ENCODE results near the gene PRR36. TPM values are rescaled to one million over a fixed set of nuclear protein-coding genes. Genes with fewer than 3 reads are reported as not detected.
A peak's percentile ranks its signal among the peaks of the same experiment; 100 is the strongest.
"Not testable (repeated sequence)": the region's sequence is repeated elsewhere in the genome, so short reads cannot be mapped to it uniquely, and the experiment has no call there.

Gene PRR36
- total RNA-seq, 1 donor from 2014 or later = 0.15 TPM

DNA sequence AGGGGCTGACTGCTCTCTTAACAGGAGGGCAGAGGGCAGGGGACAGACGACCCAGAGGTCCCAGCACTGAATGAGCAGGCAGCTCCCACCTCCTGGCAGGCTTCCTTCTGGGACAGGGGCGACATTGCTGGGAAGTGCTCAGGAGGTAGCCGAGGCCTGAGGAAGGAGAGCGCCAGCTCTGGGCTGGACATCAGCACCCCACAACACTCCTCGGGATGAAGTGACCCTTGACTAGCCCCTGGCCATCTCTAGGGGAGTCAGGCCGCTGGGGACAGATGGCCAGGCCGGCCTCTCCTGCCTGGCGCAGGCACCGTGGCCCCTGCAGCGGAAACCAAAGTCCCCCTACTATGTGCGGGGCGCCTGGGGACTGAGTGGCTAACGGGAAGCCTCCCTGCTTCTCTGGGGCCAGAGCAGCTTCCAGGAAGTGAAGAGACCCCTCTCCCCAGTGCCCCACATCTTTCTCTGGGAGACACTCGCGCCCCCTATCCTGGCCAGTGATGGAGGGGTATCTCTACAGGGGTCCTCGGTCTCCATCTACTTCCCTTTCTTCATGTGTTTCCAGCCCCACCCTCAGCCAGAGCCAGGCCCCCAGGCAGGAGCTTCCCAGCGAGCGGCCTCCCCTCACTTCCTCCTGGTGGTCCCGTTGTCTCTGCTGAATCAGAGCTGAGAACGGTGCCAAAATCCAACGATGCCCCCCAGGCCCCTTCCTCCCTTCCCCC, 10.1 kb downstream of the PRR36 start:
- ATAC-seq = no peak
- no peak for DNase-seq
- intact Hi-C loops (cut with micrococcal nuclease) = no loop called here

DNA sequence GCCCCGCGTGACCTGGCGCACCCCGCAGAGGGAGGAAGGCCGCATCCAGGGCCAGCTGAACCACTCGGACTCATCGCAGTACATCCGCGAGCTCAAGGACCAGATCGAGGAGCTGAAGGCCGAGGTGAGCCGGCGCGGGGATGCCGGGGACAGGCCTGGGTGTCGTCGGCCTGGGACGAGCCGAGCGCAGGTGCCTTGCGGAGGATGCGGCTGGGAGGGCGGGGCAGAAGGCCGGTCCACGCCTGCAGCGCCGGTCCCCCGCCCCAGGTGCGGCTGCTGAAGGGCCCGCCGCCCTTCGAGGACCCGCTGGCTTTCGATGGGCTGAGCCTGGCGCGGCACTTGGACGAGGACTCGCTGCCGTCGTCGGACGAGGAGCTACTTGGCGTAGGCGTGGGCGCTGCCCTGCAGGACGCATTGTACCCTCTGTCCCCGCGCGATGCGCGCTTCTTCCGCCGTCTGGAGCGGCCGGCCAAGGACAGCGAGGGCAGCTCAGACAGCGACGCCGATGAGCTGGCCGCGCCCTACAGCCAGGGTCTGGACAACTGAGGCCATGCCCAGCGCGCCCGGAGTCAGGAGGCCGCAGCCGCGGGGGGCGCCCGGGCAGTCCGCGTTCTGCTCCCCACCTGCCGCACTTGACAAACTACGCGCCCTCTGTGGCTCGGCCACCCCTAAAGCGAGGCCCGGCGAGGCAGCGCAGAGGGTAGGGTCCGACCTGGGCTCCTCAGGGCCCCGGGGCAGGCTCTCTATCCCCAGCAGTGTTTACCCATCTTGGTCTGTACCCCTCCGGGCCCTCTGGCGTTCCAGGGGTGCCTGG, 10.8 kb downstream of the PRR36 start:
- DNase-seq (no peak), ATAC-seq (no peak)
- intact Hi-C loops (cut with micrococcal nuclease) = no loop called here

DNA sequence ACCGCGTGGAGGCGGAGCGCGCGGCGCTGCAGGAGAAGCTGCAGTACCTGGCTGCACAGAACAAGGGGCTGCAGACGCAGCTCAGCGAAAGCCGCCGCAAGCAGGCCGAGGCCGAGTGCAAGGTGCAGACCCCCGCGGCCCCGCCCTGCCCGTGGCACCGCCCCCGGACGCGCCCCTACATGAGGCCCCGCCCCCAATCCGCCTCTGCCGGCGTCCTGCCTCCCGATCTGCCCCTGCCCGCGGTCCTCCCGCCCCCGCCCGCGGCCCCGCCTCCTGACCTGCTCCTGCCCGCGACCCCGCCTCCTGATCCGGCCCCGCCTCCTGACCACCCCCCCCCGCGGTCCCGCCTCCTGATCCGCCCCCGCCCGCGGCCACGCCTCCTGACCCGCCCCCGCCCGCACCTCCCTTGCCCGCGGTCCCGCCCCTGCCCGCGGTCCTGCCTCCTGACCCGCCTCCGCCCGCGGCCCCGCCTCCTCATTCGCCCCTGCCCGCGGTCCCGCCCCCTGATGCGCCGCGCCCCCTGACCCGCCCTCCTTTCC, 11.7 kb downstream of the PRR36 start:
- DNase-seq = peak; percentile 67
- intact Hi-C loops (cut with micrococcal nuclease) = no loop called here
- peak; percentile 40 for ATAC-seq

DNA sequence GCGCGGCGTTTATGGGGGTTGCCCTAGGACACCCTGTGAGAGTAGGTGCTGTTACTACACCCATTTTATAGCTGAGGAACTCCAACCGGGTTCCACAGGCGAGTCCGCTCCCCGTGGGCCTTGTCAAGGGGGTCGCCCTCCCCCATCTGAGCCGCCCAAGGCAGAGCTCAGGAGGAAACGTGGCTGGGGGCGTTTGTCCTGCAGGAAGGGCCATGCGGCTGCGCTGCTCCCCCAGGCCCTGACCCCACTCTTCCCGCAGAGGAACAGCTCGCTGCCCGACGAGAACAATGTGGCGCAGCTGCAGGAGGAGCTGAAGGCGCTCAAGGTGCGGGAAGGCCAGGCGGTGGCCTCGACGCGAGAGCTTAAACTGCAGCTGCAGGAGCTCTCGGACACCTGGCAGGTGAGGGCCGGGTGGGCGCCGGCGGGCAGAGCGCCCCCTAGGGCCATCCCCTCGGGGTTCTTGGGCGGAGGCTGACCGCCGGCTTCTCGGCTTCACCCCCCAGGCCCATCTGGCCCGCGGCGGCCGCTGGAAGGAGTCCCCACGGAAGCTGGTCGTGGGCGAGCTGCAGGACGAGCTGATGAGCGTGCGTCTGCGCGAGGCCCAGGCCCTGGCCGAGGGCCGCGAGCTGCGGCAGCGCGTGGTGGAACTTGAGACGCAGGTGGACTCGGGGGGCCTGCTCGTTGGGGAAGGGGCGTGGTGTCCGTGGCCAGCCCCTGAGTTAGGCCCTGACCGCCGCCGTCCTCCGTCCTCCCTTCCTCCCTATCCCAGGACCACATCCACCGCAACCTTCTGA, 12.4 kb downstream of the PRR36 start:
- DNase-seq = no peak
- intact Hi-C loops (cut with micrococcal nuclease) = no loop called here
- no peak for ATAC-seq

DNA sequence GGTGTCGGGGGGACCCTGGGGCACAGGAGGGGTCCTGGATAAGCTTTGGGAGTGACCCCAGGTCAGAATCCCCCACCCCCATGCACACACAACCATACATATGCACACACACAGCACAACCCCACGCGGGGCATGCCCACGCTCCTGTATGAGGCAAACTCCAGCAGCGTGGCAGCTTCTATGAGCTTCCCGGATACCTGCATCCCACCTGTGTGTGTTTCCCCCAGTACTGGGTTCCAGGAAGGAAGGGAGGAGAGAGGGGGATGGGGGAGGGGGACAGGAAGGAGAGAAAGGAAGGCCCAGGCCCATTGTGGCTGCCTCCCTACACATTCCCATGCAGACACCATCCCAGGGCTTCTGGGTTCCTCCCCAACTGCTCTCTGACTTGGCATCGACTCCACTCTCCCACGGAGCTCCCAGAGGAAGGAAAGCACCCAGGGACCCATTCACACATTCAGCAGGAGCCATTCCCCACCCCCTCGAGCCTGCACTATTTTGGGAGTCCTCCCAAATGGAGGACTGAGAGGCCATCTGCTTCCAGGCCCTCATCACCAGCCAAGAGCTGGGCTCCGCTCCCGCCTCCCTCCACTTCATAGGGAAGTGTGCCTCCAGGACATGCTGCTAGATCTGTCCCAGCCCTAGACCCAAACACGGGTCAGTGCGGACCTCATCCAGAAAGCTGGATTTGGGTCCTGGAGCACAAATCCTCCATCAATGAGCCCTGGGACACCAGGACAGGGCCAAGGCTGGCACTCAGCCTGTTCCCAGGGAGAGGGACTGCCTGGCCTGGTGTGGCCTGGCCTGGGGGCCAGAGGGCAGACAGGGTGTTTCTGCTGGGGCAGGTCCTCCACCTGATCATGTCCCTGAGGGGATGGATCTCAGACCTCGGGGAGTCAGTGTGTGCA, 13.2 kb downstream of the PRR36 start:
- intact Hi-C loops (cut with micrococcal nuclease) = no loop called here
- DNase-seq = no peak
- ATAC-seq = peak; percentile 58

DNA sequence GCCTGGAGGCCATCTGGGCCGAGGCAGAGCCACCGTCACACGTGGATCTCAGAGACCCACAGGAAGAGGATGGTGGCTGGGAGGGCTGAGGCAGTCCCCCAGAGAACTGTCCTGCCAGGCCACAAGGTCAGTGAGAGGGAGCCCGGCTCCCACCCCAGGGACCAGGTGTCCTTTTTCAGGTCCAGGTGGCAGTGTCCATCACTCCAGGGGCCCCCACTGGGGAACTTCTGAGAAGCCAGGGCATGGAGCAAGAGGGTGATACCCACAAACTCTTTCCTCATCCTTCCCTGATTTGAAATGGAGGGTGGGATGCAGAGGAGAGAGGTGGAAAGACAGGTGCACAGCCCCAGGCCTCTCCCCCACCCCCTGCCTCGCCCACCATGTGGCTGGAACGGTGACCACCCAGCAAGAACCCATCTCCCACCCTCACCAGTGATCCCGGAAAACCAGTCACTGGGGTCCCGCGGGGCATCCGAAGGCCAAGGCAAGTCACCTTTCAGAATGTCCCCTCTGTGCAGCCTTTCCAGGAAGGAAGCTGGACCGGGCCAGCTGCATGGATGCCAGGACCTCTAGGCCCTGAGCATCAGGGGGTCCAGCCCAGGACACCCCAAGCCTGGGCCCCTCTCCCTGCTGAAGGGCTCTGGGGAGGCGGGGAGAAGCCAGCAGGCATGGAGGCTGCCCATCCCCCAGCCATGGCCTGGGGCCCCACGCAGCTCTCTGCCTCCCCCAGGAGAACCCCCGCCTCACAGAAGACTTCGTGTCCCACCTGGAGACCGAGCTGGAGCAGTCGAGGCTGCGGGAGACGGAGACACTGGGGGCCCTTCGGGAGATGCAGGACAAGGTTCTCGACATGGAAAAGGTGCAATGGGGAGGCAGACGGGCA, 14.1 kb downstream of the PRR36 start:
- intact Hi-C loops (cut with micrococcal nuclease) = no loop called here
- DNase-seq (no peak), ATAC-seq (no peak)

DNA sequence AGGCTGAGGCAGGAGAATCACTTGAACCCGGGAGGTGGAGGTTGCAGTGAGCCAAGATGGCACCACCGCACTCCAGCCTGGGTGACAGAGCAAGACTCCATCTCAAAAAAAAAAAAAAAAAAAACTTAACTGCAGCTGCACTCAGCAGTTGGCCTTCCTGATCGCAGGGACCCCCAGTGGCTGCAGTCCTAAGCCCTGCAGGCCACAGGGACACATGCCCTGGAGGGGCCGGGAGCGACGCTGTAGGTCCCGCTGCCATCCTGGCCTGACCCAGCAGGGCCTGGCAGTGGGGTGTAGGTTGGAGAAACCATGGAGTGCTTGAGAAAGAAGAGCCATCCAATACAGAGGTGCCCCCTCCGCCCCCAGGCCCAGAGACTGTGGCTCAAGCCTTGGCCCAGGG, 15.1 kb downstream of the PRR36 start:
- DNase-seq; ATAC-seq; intact Hi-C loops (cut with micrococcal nuclease): not testable (repeated sequence)

DNA sequence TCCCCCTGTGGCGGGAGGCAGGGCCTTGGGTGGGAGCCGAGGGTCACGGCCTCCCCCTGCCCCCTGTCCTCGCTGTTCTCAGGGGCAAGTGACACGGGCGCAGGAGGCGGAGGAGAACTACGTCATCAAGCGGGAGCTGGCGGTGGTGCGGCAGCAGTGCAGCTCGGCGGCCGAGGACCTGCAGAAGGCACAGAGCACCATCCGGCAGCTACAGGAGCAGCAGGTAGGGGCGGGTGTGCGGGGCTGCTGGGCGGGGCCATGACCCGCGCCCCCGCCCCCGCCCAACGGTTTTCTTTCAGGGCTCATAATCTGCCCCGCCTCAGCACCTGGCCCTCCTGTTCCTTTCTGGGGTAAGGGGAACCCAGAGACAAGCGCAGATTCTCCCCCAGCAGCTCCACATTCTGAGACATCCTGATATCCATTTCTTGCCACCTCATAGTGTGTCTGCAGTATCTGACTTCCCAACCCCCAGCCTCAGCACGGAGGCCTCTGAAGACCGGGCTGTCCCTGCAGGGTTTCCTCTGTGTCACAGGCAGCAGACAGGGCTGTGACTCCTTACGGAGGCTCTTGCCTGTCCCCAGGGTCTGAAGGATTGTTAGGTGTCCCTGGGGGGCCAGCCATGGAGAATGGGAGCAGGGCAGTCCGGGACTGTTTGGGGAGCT, 15.9 kb downstream of the PRR36 start:
- DNase-seq = no peak
- intact Hi-C loops (cut with micrococcal nuclease) = no loop called here

DNA sequence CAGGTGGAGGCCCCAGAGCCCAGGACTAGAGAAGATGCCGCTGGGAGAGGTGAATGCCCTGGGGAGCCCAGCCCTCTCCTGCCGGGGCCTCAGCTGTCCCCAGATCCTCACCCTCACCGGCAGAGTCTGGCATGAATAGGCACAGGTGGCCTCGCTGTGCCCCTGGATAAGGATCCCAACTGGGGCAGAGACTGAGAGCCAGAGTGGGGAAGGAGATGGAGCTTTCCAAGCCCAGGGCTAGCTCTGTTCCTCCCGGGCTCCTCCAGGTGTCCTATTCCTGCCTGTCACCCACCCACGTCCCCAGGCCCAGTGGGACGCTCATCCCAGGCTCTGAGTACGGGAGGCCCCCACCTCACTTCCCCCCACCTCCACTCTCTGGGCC, 16.5 kb downstream of the PRR36 start:
- intact Hi-C loops (cut with micrococcal nuclease) = no loop called here
- no peak for ATAC-seq
- no peak for DNase-seq

More for the DNA sequence above, 15.9 kb downstream of the PRR36 start:
- no peak for ATAC-seq

DNA sequence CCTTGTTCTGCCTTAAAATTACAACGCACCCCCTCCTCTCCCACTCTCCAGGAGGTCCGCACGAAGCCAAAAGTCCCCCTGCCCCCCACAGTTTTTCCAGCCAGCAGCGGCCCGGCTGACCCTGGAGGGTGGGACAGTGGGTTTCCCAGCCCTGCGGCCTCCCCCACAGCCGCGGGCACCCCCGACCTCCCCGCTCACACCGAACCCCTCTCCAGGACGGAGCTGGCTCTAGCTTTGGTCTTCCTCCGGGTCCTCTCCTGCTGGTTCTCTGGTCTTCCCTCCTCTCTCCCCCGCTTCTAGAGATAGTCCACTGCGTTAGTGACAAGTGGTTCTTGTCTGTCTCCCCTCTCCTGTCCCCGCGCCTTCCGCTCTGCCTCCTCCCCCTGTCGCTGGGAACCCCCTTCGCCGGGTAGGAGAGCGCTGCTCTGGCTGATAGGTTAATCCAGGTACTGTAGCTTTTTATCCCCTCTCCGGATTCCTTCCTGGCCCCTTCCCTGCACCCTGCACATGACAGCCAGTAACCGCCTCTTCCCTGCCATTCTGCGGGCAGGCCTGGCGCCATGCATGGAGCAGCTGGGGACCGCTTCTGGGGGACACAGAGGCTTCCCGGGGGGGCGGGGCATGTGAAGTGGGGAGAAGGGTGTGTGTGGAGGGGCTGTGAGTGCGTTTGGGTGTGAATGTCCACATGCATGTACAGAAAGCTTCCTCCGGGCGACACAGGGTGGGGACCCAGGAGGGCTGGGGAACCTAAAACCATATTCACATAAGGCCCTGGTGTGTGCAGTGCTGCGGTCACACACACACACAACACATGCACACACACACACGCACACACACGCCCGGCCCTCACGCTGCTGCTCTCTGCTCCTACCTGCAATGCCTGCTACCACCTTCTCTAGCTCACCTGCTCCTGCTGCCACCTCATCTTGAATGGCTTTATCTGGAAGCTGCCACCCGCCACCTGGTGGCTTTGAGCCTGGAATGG, 17.2 kb downstream of the PRR36 start:
- ATAC-seq (no peak), DNase-seq (no peak)
- intact Hi-C loops (cut with micrococcal nuclease) = no loop called here

DNA sequence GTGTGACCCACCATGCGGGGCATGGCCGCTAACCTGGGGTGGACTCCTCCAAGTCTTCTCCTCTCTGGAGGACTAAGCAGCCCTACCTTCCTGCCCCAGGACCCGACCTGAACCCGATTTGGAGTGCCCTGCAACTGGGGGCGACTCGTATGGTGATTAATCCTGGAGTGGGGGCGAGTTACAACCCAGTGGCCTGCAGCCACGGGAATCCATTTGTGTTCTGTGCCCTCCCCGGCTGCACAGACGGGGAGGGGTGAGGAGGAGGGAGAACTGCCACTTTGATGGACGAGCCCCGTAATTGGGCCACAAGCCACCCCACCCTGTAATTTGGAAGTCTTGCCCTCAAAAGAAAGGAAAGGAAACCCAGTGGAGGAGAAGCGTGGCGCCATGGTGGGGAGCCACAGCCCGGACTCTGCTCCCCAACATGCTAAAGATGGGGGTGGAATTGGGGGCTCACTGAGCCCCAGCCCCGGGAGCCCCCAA, 18.0 kb downstream of the PRR36 start:
- intact Hi-C loops (cut with micrococcal nuclease) = no loop called here
- no peak for ATAC-seq
- DNase-seq = no peak

DNA sequence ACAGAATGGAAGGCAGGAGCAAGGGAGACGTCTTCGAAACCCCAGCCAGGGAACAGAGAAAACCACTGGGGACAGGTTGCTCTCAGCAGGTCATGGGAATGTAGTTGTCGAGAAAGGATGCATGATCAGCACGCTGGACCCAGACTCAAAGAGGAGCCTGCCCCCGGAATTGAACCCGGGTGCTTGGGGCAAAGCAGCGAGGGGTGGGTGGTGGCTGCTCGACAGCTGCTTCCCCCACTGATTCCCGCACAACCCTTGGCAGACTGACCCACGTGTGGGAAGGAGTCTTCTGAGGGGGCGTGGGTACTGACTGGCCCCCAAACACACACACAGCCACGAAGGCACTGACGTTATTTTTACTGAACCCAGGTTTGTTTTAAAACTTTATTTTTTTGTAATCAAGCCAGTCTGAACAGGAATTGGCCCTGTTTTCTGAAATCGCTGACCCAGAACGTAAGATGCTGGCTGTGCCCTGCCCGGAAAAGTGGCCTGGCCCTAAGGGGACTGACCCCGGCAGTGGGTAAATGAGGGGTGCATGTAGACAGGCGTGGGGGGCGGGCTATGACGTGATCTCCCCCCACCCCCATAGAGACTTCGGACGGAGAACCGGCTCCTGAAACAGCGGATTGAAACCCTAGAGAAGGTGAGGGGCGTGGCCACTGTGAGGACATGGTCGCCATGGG, 18.6 kb downstream of the PRR36 start:
- intact Hi-C loops (cut with micrococcal nuclease) = no loop called here
- DNase-seq (no peak), ATAC-seq (no peak)

DNA sequence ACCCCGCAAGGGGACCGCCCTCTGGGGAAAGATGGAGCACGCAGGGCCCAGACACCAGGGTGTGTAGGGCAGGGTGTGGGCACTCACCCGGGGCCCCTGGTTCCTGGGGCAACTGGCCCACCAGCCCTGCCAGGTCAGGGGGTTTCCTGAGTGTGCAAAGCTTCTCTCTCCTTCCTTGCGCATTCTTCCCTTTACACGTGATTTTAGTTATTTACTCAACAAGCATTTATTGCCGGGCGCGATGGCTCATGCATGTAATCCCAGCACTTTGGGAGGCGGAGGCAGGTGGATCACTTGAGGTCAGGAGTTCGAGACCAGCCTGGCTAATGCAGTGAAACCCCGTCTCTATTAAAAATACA, 20.4 kb downstream of the PRR36 start:
- no peak for DNase-seq
- intact Hi-C loops (cut with micrococcal nuclease) = no loop called here
- no peak for ATAC-seq

DNA sequence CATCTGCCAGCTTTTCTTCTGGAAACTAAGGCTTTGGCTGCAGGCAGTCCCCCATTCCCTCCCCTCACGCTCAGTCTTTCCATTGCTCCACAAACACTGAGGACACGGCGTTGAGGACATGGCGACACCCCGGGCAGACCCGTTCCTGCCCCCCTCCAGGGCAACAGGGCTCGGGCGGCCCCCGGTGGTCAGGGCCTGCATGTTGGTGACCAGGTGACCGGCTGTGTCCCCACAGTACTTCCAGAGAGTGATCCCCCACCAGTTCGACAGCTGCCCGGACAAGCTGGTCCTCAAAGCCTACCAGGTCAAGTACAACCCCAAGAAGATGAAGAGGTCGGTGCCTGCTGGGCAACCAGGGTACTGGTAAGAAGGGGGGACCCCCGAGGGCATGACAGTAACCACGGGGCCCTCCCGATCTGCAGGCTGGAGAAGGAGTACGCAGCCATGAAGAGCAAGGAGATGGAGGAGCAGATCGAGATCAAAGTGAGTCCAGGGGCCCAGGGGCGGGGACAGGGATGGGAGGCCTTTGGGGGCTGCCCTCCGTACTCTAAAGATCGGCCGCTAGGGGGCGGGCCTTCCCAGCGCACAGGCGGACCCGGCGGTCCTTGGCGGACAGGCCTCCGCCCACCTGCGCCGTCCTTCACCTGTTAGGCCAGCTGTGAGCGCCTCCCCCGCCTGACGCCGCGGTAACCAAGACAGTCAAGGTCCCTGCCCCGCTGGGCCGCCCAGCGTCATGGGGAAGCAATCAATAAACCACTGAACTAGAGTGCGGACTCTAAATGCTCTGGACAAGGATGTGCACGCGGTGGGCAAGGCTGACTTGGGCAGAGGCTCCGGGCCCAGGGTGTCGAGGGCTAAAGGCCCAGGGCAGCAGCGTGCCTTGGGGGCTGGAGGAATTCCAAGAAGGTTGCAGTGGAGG, 21.1 kb downstream of the PRR36 start:
- intact Hi-C loops (cut with micrococcal nuclease) = no loop called here
- DNase-seq (peak; percentile 78), ATAC-seq (peak; percentile 67)

Data from left ventricle myocardium superior (tissue), 1 donor.